NCI-H2029 (cell line): ENCODE data around the gene MED27.

Experiments
- DNase-seq: peaks from one replicate; lab custom pipeline; 2025; lab: John Stamatoyannopoulos, UW

Gene MED27

GRCh38 chr9:131836021-131836420 lies 243.6 kb downstream of the MED27 start:
- no peak for DNase-seq

- DNase-seq, result no peak
Observed at GRCh38 chr9:131835151-131835910, 244.3 kb downstream of the MED27 start.

GRCh38 chr9:131834721-131835120 lies 244.9 kb downstream of the MED27 start:
- no peak for DNase-seq

DNA sequence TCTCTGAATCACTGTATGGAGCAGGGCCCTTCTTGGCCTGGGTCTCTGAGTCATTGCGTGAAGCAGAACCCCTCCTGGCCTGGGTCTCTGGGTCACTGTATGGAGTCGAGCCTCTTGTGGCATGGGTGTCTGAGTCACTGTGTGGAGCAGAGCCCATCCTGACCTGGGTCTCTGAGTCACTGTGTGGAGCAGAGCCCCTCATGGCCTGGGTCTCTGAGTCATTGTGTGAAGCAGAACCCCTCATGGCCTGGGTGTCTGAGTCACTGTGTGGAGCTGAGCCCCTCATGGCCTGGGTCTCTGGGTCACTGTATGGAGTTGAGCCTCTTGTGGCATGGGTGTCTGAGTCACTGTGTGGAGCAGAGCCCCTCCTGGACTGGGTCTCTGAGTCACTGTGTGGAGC lies 245.8 kb downstream of the MED27 start:
- DNase-seq, result no peak

GRCh38 chr9:131833083-131833482 lies 246.6 kb downstream of the MED27 start:
- no peak for DNase-seq

DNA sequence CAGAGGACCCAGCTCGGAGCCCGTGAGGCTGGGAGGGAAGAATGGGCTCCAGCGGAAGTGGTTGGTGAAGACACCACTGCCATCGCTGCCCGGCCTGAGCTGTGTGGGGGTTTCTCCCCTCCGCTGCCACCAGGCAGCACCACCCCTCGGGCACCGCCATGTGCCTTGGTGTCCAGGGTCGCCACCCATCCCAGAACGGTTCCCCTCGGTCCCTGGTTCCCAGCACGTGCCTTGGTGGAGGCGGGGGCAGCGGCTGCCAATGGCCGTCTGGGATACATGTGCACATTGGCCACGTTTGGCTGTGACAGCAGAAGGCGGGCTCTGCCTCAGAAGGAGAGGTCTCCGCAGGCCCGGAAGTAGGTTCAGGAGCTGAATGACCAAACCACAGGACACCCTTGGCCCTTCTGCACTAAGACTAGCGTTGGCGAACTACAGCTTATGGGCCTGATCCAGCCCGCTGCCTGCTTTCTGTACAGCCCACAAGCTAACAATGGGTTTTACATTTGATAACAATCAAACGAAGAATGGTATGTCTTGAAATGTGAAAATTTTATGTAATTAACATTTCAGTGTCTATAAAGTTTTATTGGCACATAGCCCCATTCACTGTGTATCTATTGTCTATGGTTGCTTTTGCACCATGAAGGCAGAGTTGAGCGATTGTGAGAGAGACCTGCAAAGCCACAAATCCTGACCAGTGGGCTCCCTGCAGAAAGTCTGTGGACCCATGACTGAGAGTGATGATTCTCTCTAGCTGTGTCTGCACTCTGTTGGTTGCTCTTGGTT lies 248.1 kb downstream of the MED27 start:
- no peak for DNase-seq

GRCh38 chr9:131827821-131828369 lies 251.8 kb downstream of the MED27 start:
- DNase-seq, result no peak

DNA sequence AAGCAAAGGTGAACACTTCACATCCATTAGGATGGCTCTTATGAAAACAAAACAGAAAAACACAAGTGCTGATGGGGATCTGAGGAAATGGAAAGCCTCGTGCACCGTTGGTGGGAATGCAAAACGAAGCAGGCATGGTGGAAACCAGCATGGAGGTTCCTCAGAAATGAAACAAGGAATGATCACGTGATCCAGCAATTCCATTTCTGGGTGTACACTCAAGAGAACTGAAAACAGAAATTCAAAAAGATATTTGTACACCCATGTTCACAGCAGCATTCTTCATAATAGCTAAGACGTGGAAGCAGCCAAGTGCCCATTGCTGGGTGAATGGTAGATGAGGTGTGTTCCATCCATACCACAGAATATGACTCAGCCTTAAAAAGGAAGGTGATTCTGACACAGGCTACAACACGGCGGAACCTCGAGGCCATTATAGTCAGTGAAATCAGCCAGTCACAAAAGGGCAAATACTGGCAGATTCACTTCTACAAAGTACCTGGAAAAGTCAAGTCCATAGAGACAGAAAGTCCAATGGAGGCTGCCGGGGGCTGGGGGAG lies 252.6 kb downstream of the MED27 start:
- DNase-seq, result no peak

GRCh38 chr9:131826053-131826452 lies 253.6 kb downstream of the MED27 start:
- DNase-seq, result no peak

- no peak for DNase-seq
Observed at GRCh38 chr9:131824953-131825495, 254.6 kb downstream of the MED27 start.

DNA sequence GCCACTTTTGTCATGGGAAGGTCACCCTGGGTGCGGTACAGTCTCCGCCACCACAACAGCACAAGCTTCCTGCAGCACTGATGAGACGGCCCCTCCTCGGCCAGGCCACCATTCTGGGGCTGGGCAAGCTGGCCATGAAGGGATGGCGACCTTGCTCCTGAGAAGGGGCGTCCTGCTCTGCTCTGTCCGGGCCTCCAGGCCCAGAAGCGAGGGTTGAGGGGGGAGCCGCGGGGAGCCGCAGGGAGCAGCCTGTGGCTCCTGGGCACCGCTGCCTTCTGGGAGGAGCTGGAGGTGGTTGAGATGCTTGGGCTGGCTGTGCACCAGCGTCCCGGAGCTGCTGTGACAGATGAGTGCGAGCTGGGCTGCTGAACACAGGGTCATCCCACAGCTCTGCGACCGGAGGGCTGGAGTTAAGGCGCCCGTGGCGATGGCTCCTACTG lies 255.5 kb downstream of the MED27 start:
- DNase-seq, result no peak

DNA sequence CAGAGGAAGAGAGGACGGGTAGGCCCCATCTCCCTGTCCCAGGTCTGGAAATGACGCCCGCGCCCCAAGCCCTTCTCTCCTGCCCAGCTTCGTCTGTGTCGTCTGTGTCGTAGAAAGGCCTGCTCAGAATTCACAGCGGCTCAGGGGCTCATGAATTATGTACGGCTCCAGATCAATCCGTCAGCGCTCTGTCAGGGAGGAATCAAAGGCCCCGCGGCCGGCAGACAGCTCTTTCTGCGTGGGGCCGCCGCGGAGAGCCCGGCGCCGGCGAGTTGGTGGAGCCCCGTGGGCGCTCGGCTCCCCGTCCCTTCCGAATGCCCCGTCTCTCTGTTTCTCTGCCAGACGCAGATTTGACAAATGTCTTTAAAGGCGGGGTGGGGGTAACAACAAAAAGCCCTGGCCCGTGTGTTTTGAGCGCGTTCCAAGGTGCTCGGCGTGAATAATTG lies 255.9 kb downstream of the MED27 start:
- no peak for DNase-seq

- peak; percentile 64 for DNase-seq
Observed at GRCh38 chr9:131818089-131818488, 261.6 kb downstream of the MED27 start.

DNA sequence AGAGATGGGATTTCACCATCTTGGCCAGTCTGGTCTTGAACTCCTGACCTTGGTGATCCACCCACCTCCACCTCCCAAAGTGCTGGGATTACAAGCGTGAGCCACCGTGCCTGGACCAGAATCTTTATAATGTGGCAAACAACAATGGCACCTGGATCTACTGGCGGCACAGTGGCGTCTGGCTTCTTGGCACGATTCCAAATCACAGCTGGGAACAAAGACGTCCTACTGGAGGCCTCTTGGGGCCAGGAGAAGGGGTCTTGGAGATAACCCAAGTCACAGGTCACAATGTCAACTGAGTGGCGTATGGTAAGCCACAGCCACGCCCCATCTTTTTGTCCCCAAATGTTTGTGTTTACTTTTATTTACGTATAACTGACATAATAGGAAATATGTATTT lies 262.0 kb downstream of the MED27 start:
- peak; percentile 97 for DNase-seq

- DNase-seq, result no peak
Observed at GRCh38 chr9:131817073-131817472, 262.6 kb downstream of the MED27 start.

- DNase-seq, result no peak
Observed at GRCh38 chr9:131815970-131816873, 263.4 kb downstream of the MED27 start.

GRCh38 chr9:131814707-131815106 lies 265.0 kb downstream of the MED27 start:
- DNase-seq, result no peak

DNA sequence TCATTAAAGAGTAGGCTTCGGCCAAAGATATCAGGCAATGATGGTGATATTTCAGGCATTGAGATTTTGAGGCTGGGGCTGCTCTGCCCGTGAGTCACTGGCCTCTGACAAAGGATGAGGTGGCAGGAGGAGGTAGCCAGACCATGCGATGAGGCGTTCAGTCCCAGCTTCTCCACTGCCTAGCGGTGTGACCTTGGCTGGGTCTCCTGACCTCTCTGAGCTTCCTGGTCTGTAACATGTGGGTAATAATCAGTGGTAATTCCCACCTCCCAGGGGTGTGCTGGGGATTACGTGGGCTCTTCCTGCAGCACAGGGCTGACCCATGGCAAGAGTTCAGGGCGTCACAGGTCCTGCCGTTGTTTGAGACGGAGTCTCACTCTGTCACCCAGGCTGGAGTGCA lies 266.6 kb downstream of the MED27 start:
- DNase-seq, result no peak

GRCh38 chr9:131812116-131812790 lies 267.4 kb downstream of the MED27 start:
- DNase-seq, result no peak

DNA sequence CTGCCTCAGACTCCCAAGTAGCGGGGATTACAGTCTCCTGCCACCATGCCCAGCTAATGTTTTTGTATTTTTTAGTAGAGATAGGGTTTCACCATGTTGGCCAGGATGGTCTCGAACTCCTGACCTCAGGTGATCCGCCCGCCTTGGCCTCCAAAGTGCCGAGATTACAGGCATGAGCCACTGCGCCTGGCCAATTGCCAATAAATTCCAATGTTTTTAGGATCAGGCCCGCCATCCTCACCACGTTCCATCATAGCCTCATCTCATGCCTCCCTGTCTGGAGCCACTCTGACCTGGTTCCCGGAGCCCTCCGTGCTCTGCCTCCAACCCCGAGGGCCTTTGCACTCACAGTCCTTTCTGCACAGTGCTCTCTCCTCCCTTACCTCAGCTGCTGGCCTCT lies 268.3 kb downstream of the MED27 start:
- DNase-seq, result no peak
